Measurements from ENCODE around the gene MAPK11. TPM values are rescaled to one million over a fixed set of nuclear protein-coding genes. Genes with fewer than 3 reads are reported as not detected.

Gene MAPK11
- total and polyA plus RNA-seq, 2 donors from 2014 or later = 11.4 to 18.3 TPM

DNA sequence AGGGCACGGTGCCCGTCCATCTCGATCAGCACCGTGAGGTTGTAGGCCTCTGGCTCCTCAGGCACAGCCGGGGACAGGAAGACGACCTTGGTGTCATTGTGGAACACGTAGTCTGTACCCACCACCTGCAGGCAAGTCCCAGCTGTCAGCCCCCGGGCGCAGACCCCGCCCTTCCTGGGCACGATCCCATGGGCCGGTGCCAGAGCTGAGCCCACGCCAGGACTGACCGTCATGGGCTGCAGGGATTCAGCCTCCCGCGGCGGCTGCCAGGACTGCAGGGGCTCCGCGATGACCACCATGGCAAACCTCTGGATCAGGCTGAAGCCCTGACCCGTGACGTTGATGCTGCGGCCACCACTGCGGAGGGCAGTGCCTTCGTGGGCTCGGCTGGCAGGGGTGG lies 11.8 kb upstream of the MAPK11 start:
- H3K36me3 ChIP-seq (ENCODE audit: control insufficient read depth in 2 of 3, insufficient read depth in 3 of 3, low read length in 3 of 3) = peaks cover 0 to 61% (median 25%) of the 10 kb centered on the region in 3 donors

DNA sequence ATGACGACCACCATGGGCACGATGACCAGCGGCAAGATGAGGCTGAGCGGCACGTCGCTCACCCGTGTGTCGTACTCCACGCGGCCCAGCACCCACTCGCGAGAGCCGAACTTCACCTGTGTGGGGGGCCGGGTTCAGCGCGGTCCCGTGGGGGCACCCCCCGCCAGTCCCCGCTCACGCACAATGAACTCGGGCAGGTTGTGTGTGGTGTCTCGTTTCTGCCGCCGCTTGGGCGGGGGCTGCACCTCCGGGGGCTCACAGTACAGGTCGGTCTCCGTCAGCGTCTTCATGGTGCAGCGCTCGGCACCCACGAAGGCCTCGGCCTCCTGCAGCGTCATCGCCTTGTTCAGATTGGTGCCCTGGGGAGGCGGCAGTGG lies 11.2 kb upstream of the MAPK11 start:
- DNase-seq (no peak), FAIRE-seq (no peak)
- Histone ChIP-seq H3K4me3 (ENCODE audit: low read length in 3 of 3) (no peak overlapping the region), H3K27ac (ENCODE audit: low read depth in 2 of 2, low read length in 2 of 2) (peak overlapping the region in 1 of 2 donors; percentile 22), H3K4me1 (ENCODE audit: control insufficient read depth in 2 of 3, insufficient read depth in 2 of 3, low read depth in 1 of 3, low read length in 3 of 3) (peaks cover 0 to 9% (median 3%) of the 10 kb centered on the region in 3 donors), H3K36me3 (ENCODE audit: control insufficient read depth in 2 of 3, insufficient read depth in 3 of 3, low read length in 3 of 3) (peaks cover 0 to 60% (median 25%) of the 10 kb centered on the region in 3 donors), H3K9ac (ENCODE audit: low read length in 3 of 3) (no peak overlapping the region), H3K9me3 (ENCODE audit: control insufficient read depth in 2 of 3, insufficient read depth in 1 of 3, low read length in 3 of 3) (no peaks in the 10 kb centered on the region), H3K27me3 (ENCODE audit: control insufficient read depth, insufficient read depth, low read length) (no peaks in the 10 kb centered on the region)
- intact Hi-C loops (cut with DNase I) = no loop called here
- TF ChIP-seq, protein P1, sequence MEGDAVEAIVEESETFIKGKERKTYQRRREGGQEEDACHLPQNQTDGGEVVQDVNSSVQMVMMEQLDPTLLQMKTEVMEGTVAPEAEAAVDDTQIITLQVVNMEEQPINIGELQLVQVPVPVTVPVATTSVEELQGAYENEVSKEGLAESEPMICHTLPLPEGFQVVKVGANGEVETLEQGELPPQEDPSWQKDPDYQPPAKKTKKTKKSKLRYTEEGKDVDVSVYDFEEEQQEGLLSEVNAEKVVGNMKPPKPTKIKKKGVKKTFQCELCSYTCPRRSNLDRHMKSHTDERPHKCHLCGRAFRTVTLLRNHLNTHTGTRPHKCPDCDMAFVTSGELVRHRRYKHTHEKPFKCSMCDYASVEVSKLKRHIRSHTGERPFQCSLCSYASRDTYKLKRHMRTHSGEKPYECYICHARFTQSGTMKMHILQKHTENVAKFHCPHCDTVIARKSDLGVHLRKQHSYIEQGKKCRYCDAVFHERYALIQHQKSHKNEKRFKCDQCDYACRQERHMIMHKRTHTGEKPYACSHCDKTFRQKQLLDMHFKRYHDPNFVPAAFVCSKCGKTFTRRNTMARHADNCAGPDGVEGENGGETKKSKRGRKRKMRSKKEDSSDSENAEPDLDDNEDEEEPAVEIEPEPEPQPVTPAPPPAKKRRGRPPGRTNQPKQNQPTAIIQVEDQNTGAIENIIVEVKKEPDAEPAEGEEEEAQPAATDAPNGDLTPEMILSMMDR (IDR thresholded peaks at IDR 0.05; ENCODE audit: borderline replicate concordance, extremely low read depth, insufficient read depth) = no peak

More for the DNA sequence above, 11.8 kb upstream of the MAPK11 start:
- Histone ChIP-seq H3K9ac (ENCODE audit: low read length in 3 of 3) (no peak overlapping the region), H3K9me3 (ENCODE audit: control insufficient read depth in 2 of 3, insufficient read depth in 1 of 3, low read length in 3 of 3) (no peaks in the 10 kb centered on the region), H3K4me3 (ENCODE audit: low read length in 3 of 3) (no peak overlapping the region), H3K27ac (ENCODE audit: low read depth in 2 of 2, low read length in 2 of 2) (peak overlapping the region; percentile 10 to 22), H3K4me1 (ENCODE audit: control insufficient read depth in 2 of 3, insufficient read depth in 2 of 3, low read depth in 1 of 3, low read length in 3 of 3) (peaks cover 0 to 9% (median 0%) of the 10 kb centered on the region in 3 donors), H3K27me3 (ENCODE audit: control insufficient read depth, insufficient read depth, low read length) (no peaks in the 10 kb centered on the region)
- DNase-seq (no peak), FAIRE-seq (no peak)
- TF ChIP-seq, protein P1 (IDR thresholded peaks at IDR 0.05; ENCODE audit: borderline replicate concordance, extremely low read depth, insufficient read depth) = no peak
- intact Hi-C loops (cut with DNase I) = no loop called here

DNA sequence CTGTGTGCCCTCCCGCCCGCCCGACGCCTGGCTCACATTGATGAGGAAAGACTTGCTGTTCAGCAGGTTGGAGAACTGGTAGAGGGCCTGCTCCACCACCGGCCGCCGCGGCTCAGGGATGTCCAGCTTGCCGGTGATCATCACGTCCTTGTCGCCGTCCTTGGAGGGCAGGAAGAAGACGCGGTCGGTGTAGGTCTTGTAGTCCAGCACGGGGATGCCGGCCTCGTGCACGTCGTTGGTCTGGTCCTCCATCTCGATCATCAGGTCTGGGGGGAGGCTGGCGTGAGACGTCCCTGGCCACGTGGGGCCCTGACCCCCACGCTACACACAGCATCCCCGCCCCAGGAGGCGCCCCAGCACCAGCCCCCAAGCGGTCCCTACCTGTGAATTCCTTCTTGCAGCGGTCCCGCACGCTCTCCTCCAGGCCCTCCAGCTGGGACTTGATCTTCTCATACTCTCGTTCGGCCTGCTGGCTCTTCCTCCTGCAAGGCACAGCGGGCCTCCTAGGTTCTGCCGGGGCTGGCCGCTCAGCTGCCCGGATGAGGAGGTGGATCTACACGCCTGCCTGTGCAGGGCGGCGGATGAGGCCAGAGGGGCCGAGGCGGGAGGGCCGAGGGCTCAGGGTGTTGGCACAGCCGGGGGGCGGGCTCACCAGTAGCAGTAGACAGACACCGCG lies 10.7 kb upstream of the MAPK11 start:
- Histone ChIP-seq H3K9me3 (ENCODE audit: control insufficient read depth in 2 of 3, insufficient read depth in 1 of 3, low read length in 3 of 3) (no peaks in the 10 kb centered on the region), H3K4me1 (ENCODE audit: control insufficient read depth in 2 of 3, insufficient read depth in 2 of 3, low read depth in 1 of 3, low read length in 3 of 3) (peaks cover 0 to 6% (median 3%) of the 10 kb centered on the region in 3 donors), H3K27ac (ENCODE audit: low read depth in 2 of 2, low read length in 2 of 2) (no peak overlapping the region), H3K4me3 (ENCODE audit: low read length in 3 of 3) (no peak overlapping the region), H3K36me3 (ENCODE audit: control insufficient read depth in 2 of 3, insufficient read depth in 3 of 3, low read length in 3 of 3) (peaks cover 0 to 56% (median 22%) of the 10 kb centered on the region in 3 donors), H3K9ac (ENCODE audit: low read length in 3 of 3) (no peak overlapping the region), H3K27me3 (ENCODE audit: control insufficient read depth, insufficient read depth, low read length) (no peaks in the 10 kb centered on the region)
- TF ChIP-seq, protein P1 (IDR thresholded peaks at IDR 0.05; ENCODE audit: borderline replicate concordance, extremely low read depth, insufficient read depth) = no peak
- intact Hi-C loops (cut with DNase I) = no loop called here
- DNase-seq (no peak), FAIRE-seq (no peak)

All from kidney (tissue), 14 donors.